ENCODE data around the gene FAF1.

Gene FAF1

DNA sequence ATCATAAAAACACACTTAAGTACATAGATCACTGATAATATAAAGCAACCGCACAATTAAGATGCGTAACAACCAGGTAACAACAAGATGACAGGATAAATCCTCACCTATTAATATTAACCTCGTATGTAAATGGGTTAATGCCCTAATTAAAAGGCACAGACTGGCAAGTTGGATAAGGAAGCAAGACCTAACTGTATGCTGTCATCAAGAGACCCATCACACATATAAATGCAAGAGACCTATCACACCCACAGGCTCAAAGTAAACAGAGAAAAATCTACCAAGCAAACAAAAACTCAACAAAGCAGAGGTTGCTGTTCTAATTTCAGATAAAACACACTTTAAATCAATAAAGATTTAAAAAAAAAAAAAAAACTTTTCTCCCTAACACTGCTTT lies 151.8 kb downstream of the FAF1 start:
- no peak for DNase-seq
- intact Hi-C loops (cut with DNase I; ENCODE audit: low total_unique reads) = no loop called here
- Histone ChIP-seq H3K27me3 (no peaks in the 10 kb centered on the region), H3K4me1 (peaks cover 0 to 2% (median 0%) of the 10 kb centered on the region in 4 donors), H3K27ac (no peak overlapping the region), H3K9me3 (peaks cover 0 to 12% (median 3%) of the 10 kb centered on the region in 3 donors), H3K4me3 (no peak overlapping the region), H3K36me3 (no peaks in the 10 kb centered on the region)
- TF ChIP-seq, protein P1, sequence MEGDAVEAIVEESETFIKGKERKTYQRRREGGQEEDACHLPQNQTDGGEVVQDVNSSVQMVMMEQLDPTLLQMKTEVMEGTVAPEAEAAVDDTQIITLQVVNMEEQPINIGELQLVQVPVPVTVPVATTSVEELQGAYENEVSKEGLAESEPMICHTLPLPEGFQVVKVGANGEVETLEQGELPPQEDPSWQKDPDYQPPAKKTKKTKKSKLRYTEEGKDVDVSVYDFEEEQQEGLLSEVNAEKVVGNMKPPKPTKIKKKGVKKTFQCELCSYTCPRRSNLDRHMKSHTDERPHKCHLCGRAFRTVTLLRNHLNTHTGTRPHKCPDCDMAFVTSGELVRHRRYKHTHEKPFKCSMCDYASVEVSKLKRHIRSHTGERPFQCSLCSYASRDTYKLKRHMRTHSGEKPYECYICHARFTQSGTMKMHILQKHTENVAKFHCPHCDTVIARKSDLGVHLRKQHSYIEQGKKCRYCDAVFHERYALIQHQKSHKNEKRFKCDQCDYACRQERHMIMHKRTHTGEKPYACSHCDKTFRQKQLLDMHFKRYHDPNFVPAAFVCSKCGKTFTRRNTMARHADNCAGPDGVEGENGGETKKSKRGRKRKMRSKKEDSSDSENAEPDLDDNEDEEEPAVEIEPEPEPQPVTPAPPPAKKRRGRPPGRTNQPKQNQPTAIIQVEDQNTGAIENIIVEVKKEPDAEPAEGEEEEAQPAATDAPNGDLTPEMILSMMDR (IDR thresholded peaks at IDR 0.05) = no peak

DNA sequence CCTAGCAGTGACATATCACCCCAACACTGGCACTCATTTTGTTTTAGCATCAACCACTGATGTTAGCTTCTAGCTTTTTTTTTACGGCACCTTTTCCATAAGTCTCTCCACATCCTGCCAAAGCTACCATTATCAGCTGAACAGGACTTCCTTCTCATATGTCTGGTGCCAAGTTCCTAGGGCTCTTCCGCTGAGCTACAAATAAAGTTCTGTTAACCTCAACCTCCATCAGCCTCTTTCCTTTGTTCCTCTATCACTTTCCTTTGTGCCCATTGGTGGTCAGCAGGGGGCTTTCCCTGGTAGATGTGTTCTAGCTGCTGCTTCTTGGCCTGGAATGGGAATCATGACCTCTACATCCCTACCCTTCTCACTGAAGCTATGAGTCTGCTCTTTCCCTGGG lies 163.8 kb downstream of the FAF1 start:
- peaks cover 0 to 18% (median 2%) of the 10 kb centered on the region in 4 donors for H3K4me1 ChIP-seq
- no peak for DNase-seq
- no peaks in the 10 kb centered on the region for H3K36me3 ChIP-seq
- intact Hi-C loops (cut with DNase I; ENCODE audit: low total_unique reads) = no loop called here
- H3K27me3 ChIP-seq = no peaks in the 10 kb centered on the region
- no peak overlapping the region for H3K4me3 ChIP-seq
- TF ChIP-seq, protein P1 (IDR thresholded peaks at IDR 0.05) = no peak
- no peaks in the 10 kb centered on the region for H3K9me3 ChIP-seq
- H3K27ac ChIP-seq = no peak overlapping the region

DNA sequence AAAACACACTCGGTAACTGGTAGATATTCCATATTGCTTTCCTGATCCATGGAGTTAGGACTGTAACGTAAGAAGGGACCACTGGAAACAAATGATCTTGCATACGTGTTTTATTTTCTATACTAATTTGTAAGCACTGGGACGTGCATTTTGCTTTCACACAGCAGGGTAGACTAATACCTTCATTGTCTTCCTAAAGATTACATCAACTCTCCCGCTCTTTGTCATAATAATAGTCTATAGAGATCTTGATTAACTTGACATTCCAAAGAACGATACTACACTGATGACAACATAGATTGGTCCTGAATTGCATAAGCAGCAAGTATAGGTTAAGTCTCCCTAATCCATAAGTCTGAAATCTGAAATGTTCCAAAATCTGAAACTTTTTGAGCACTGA lies 166.5 kb downstream of the FAF1 start:
- intact Hi-C loops (cut with DNase I; ENCODE audit: low total_unique reads) = no loop called here
- Histone ChIP-seq H3K27me3 (no peaks in the 10 kb centered on the region), H3K9me3 (no peaks in the 10 kb centered on the region), H3K36me3 (no peaks in the 10 kb centered on the region), H3K4me3 (no peak overlapping the region), H3K4me1 (peaks cover 0 to 13% (median 2%) of the 10 kb centered on the region in 4 donors), H3K27ac (no peak overlapping the region)
- TF ChIP-seq, protein P1 (IDR thresholded peaks at IDR 0.05) = no peak
- no peak for DNase-seq

DNA sequence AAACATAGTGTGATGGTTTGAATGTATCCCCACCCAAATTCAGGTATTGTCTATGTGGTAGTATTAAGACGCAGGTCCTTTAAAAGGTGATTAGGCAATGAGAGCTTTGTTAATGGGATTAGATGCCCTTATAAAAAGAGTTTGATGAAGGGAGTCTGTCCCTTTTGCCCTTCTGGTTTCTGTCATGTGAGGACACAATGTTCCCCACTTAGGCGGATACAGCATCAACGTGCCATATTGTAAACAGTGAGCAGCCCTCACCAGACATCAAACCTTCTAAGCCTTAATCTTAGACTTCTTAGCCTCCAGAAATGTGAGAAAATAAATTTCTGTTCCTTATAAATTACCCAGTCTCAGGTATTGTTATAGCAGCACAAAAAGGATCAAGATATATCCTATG lies 172.8 kb downstream of the FAF1 start:
- Histone ChIP-seq H3K4me3 (no peak overlapping the region), H3K4me1 (no peaks in the 10 kb centered on the region), H3K27me3 (no peaks in the 10 kb centered on the region), H3K36me3 (peaks cover 9 to 17% (median 10%) of the 10 kb centered on the region in 3 donors), H3K27ac (no peak overlapping the region), H3K9me3 (no peaks in the 10 kb centered on the region)
- TF ChIP-seq, protein P1 (IDR thresholded peaks at IDR 0.05) = no peak
- no peak for DNase-seq
- intact Hi-C loops (cut with DNase I; ENCODE audit: low total_unique reads) = no loop called here

DNA sequence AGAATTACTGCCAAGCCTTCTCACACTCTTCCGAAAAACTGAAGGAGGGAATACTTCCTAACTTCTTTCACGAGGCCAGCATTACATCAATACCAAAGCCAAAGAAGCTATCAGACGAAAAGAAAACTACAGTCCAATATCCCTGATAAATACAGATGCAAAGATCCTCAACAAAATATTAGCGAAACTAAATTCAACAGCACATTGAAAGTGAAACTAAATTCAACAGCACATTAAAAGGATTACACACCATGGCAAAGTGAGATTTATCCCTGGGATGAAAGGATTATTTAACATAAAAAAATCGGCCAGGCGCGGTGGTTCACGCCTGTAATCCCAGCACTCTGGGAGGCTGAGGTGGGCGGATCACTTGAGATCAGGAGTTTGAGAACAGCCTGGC lies 176.8 kb downstream of the FAF1 start:
- H3K36me3 ChIP-seq = peaks cover 10 to 33% (median 16%) of the 10 kb centered on the region in 3 donors
- no peaks in the 10 kb centered on the region for H3K27me3 ChIP-seq
- intact Hi-C loops (cut with DNase I; ENCODE audit: low total_unique reads) = no loop called here
- peak overlapping the region in 1 of 2 donors; percentile 14 for H3K4me3 ChIP-seq
- no peaks in the 10 kb centered on the region for H3K4me1 ChIP-seq
- TF ChIP-seq, protein P1 (IDR thresholded peaks at IDR 0.05) = no peak
- no peaks in the 10 kb centered on the region for H3K9me3 ChIP-seq
- H3K27ac ChIP-seq = no peak overlapping the region
- no peak for DNase-seq

DNA sequence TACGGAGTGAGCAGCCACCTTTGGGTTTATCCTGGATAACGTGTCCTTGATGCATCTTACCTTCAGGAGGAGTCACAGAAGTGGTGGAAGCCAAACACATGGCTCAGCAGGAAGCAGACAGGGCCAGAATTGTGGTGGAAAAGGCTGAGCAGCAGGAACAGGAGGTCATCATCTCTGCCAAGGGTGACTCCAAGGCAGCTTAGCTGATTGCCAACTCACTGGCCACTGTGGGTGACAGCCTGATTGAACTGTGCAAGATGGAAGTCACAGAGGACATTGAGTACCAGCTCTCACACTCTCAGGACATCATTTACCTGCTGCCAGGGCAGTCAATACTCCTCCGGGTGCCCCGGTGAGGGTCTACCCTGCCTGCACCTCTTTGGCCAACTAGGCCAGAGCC lies 179.3 kb downstream of the FAF1 start:
- Histone ChIP-seq H3K9me3 (no peaks in the 10 kb centered on the region), H3K4me3 (no peak overlapping the region), H3K4me1 (no peaks in the 10 kb centered on the region), H3K27ac (no peak overlapping the region), H3K36me3 (peaks cover 0 to 16% (median 7%) of the 10 kb centered on the region in 3 donors), H3K27me3 (no peaks in the 10 kb centered on the region)
- intact Hi-C loops (cut with DNase I; ENCODE audit: low total_unique reads) = no loop called here
- TF ChIP-seq, protein P1 (IDR thresholded peaks at IDR 0.05) = no peak
- DNase-seq = no peak

All from tibial artery (tissue), 4 donors.